Stimulated activated CD4-positive, alpha-beta T cell treated with anti-CD3 and anti-CD28 coated beads, Interleukin-15, amount 100 ng/mL, for 1 hour (primary cell): ENCODE data around the gene GRB10.
"Not testable (repeated sequence)": the region's sequence is repeated elsewhere in the genome, so short reads cannot be mapped to it uniquely, and the experiment has no call there.

ENCODE experiments used
- DNase-seq, 2 donors: peaks; one replicate each; pipeline ENCODE4 v3.0.0-alpha.2; 2020; ENCODE audit warnings: low read depth in 1 of 2, low spot score in 1 of 2

The GRB10 gene

GRCh38 chr7:50745336-50745735 is 37.4 kb downstream of the GRB10 start:
- DNase-seq: no peak

GRCh38 chr7:50743893-50744292 is 38.8 kb downstream of the GRB10 start:
- DNase-seq: no peak

GRCh38 chr7:50743016-50743415 is 39.7 kb downstream of the GRB10 start:
- DNase-seq: no peak

- no peak for DNase-seq
These were observed 40.3 kb downstream of the GRB10 start for GRCh38 chr7:50742401-50742800.

- DNase-seq: peak in 1 of 2 donors; percentile 29
These were observed 42.8 kb downstream of the GRB10 start for GRCh38 chr7:50739744-50740435.

GRCh38 chr7:50738932-50739331 is 43.8 kb downstream of the GRB10 start:
- no peak for DNase-seq

- not testable (repeated sequence) for DNase-seq
These were observed 46.9 kb downstream of the GRB10 start for GRCh38 chr7:50735836-50736235.

- no peak for DNase-seq
These were observed 47.4 kb downstream of the GRB10 start for GRCh38 chr7:50735333-50735732.

GRCh38 chr7:50734246-50734645 is 48.5 kb downstream of the GRB10 start:
- DNase-seq: no peak

GRCh38 chr7:50733552-50733951 is 49.1 kb downstream of the GRB10 start:
- DNase-seq: no peak

GRCh38 chr7:50731703-50732582 is 50.8 kb downstream of the GRB10 start:
- no peak for DNase-seq

- no peak for DNase-seq
These were observed 52.0 kb downstream of the GRB10 start for GRCh38 chr7:50730446-50731400.

GRCh38 chr7:50729962-50730361 is 52.7 kb downstream of the GRB10 start:
- DNase-seq: no peak

GRCh38 chr7:50728184-50728583 is 54.5 kb downstream of the GRB10 start:
- DNase-seq: no peak

- DNase-seq: no peak
These were observed 55.0 kb downstream of the GRB10 start for GRCh38 chr7:50727711-50728110.

GRCh38 chr7:50727072-50727471 is 55.6 kb downstream of the GRB10 start:
- DNase-seq: no peak

GRCh38 chr7:50725774-50726173 is 56.9 kb downstream of the GRB10 start:
- DNase-seq: no peak

- no peak for DNase-seq
These were observed 57.9 kb downstream of the GRB10 start for GRCh38 chr7:50724526-50725520.

- no peak for DNase-seq
These were observed 58.8 kb downstream of the GRB10 start for GRCh38 chr7:50723888-50724287.

GRCh38 chr7:50723173-50723572 is 59.5 kb downstream of the GRB10 start:
- no peak for DNase-seq
